MM.1S (cell line): ENCODE results near the gene XYLT1.

ENCODE experiments used
- DNase-seq: peaks from one replicate; pipeline ENCODE4 v3.0.0-alpha.2; 2015
- H2AFZ ChIP-seq: fragments of 300-600 bp; sonication (generic); 2 replicates; pipeline ENCODE4 v1.6.0; 2016; ENCODE audit warnings: antibody characterized with exemption, low read length
- H3F3A ChIP-seq: fragments of 300-600 bp; sonication (generic); 2 replicates; pipeline ENCODE4 v1.6.1; 2016; ENCODE audit warnings: mild to moderate bottlenecking, antibody characterized with exemption, low read length, moderate library complexity, mixed read lengths; ENCODE audit not compliant: insufficient read depth
- H3K27ac ChIP-seq: fragments of 300-600 bp; sonication (generic); 2 replicates; pipeline ENCODE4 v1.5.1; 2016; ENCODE audit warnings: mild to moderate bottlenecking, low read length
- H3K27me3 ChIP-seq: fragments of 300-600 bp; sonication (generic); replicated peaks from 2 replicates; pipeline ENCODE4 v1.6.0; 2016; ENCODE audit warnings: low read length; ENCODE audit not compliant: insufficient read depth
- H3K36me3 ChIP-seq: fragments of 300-600 bp; sonication (generic); replicated peaks from 2 replicates; pipeline ENCODE4 v1.6.1; 2016; ENCODE audit warnings: mild to moderate bottlenecking, low read length, mixed read lengths; ENCODE audit not compliant: insufficient read depth
- H3K4me1 ChIP-seq: fragments of 300-600 bp; sonication (generic); 2 replicates; pipeline ENCODE4 v1.6.1; 2016; ENCODE audit warnings: low read length, mixed read lengths
- H3K4me2 ChIP-seq: fragments of 300-600 bp; sonication (generic); 2 replicates; pipeline ENCODE4 v1.6.0; 2016; ENCODE audit warnings: low read depth, low read length
- H3K4me3 ChIP-seq: fragments of 300-600 bp; sonication (generic); 2 replicates; pipeline ENCODE4 v1.5.1; 2016; ENCODE audit warnings: low read length, mixed read lengths
- H3K79me2 ChIP-seq: fragments of 300-600 bp; sonication (generic); 2 replicates; pipeline ENCODE4 v1.6.1; 2016; ENCODE audit warnings: mixed run types, low read length, mixed read lengths
- H3K9ac ChIP-seq: fragments of 300-600 bp; sonication (generic); 2 replicates; pipeline ENCODE4 v1.6.1; 2016; ENCODE audit warnings: low read length, mixed read lengths
- H3K9me2 ChIP-seq: fragments of 300-600 bp; sonication (generic); replicated peaks from 2 replicates; pipeline ENCODE4 v1.6.1; 2016; ENCODE audit warnings: mild to moderate bottlenecking, low read length, mixed read lengths; ENCODE audit not compliant: insufficient read depth
- H3K9me3 ChIP-seq: fragments of 300-600 bp; sonication (generic); replicated peaks from 2 replicates; pipeline ENCODE4 v1.6.1; 2016; ENCODE audit warnings: mild to moderate bottlenecking, low read length, mixed read lengths; ENCODE audit not compliant: insufficient read depth
- H4K20me1 ChIP-seq: fragments of 300-600 bp; sonication (generic); 2 replicates; pipeline ENCODE4 v1.6.1; 2016; ENCODE audit warnings: mild to moderate bottlenecking, low read length, moderate library complexity, mixed read lengths; ENCODE audit not compliant: insufficient read depth
- EZH2 ChIP-seq: fragments of 300-600 bp; sonication (generic); optimal IDR thresholded peaks from 2 replicates; pipeline ENCODE3; 2017; ENCODE audit warnings: low read depth, mild to moderate bottlenecking, antibody characterized with exemption, low read length, mixed read lengths
- EZH2phosphoT487 ChIP-seq: fragments of 300-600 bp; sonication (generic); IDR thresholded peaks from 2 replicates; pipeline ENCODE4 v1.6.1; 2018; ENCODE audit warnings: antibody characterized with exemption, low read length
- TF ChIP-seq, protein P1 (sequence below): fragments of 300-600 bp; sonication (generic); IDR thresholded peaks from 2 replicates; pipeline ENCODE4 v1.5.1; 2016; ENCODE audit warnings: antibody characterized with exemption, low read length, mixed read lengths

Gene XYLT1

DNA sequence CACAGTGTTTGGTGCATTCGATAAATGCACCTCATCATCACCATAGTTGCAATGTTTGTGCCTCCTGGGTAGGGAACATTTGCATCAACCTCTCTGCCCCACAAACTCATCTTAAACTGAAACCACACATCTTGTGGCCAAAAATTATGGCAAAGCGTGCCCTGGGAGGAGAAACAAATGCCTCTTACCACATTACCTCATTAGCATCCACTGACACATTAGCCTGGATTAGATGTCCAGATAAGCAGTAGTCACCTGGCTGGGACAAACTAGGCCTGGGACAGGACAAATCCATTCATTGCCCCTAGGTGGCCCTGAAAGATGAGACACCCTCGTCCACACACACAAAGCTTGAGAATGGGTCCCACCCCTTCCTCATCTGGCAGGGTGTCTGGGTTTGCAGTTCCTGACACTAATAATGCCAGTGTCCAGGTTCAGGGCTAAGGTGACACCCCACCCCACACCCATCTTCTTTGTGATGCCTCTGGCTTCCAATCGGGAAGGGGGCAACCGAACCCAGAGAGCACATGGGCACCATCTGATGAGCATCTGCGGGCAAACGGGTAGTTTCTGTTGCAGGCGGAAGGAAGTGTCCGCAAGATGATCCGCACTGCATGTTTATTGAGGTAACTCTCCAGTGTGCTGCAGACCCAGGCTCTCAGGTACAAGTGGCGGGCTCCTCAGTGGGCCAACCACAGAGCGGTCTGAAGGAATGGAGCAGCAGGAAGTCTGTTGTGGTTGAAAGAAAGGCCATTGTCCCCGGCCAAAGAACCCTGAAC, 8.6 kb downstream of the XYLT1 start:
- Histone ChIP-seq H2AFZ (peak overlapping the region; percentile 4; the same call in 1 of the 2 replicates), H3K4me2 (peak overlapping the region; percentile 68), H3K27ac (peak overlapping the region; percentile 93), H3K9me2 (no peaks in the 10 kb centered on the region), H3K79me2 (peaks cover 89% of the 10 kb centered on the region), H3K4me3 (peak overlapping the region; percentile 35), H4K20me1 (no peaks in the 10 kb centered on the region), H3K9me3 (no peaks in the 10 kb centered on the region), H3K4me1 (peaks cover 38% of the 10 kb centered on the region), H3K27me3 (no peaks in the 10 kb centered on the region), H3K9ac (peak overlapping the region; percentile 58), H3F3A (peaks cover 22% of the 10 kb centered on the region), H3K36me3 (no peaks in the 10 kb centered on the region)
- peak; percentile 94 for DNase-seq
- TF ChIP-seq, protein P1, sequence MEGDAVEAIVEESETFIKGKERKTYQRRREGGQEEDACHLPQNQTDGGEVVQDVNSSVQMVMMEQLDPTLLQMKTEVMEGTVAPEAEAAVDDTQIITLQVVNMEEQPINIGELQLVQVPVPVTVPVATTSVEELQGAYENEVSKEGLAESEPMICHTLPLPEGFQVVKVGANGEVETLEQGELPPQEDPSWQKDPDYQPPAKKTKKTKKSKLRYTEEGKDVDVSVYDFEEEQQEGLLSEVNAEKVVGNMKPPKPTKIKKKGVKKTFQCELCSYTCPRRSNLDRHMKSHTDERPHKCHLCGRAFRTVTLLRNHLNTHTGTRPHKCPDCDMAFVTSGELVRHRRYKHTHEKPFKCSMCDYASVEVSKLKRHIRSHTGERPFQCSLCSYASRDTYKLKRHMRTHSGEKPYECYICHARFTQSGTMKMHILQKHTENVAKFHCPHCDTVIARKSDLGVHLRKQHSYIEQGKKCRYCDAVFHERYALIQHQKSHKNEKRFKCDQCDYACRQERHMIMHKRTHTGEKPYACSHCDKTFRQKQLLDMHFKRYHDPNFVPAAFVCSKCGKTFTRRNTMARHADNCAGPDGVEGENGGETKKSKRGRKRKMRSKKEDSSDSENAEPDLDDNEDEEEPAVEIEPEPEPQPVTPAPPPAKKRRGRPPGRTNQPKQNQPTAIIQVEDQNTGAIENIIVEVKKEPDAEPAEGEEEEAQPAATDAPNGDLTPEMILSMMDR, result peak; percentile 46
- no peak for TF ChIP-seq EZH2phosphoT487

DNA sequence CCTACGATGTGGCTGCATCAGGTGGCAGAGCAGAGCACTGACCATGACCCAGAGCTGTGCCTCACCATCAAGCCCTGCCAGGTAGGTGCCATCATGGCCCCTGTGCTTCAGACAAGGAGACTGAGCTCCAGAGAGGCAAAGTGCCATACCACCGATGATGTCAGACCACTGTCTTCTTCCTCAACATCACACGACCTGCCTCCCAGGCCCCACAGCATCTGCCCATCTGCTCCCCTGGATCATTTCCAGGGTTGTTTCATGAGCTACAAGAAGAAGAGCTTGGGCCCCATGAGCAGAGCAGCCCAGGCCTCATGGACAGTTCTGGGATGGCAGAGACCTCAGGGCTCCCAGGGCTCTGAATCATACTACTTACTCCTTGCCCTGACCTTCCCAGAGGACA, 9.9 kb downstream of the XYLT1 start:
- Histone ChIP-seq H3K4me1 (peaks cover 34% of the 10 kb centered on the region), H3K27me3 (no peaks in the 10 kb centered on the region), H3K4me2 (peak overlapping the region; percentile 68; the same call in 1 of the 2 replicates), H3K27ac (peak overlapping the region; percentile 93; the same call in 1 of the 2 replicates), H3K9me2 (no peaks in the 10 kb centered on the region), H4K20me1 (no peaks in the 10 kb centered on the region), H3K4me3 (no peak overlapping the region), H3K9ac (0 out of 2 replicates have a peak overlapping the region, but pooled peaks have one; percentile 16), H3K79me2 (peaks cover 89% of the 10 kb centered on the region), H3K9me3 (no peaks in the 10 kb centered on the region), H2AFZ (no peak overlapping the region), H3K36me3 (no peaks in the 10 kb centered on the region), H3F3A (peaks cover 22% of the 10 kb centered on the region)
- DNase-seq, result no peak
- TF ChIP-seq, protein P1, result no peak
- TF ChIP-seq EZH2 (no peak), EZH2phosphoT487 (no peak)

DNA sequence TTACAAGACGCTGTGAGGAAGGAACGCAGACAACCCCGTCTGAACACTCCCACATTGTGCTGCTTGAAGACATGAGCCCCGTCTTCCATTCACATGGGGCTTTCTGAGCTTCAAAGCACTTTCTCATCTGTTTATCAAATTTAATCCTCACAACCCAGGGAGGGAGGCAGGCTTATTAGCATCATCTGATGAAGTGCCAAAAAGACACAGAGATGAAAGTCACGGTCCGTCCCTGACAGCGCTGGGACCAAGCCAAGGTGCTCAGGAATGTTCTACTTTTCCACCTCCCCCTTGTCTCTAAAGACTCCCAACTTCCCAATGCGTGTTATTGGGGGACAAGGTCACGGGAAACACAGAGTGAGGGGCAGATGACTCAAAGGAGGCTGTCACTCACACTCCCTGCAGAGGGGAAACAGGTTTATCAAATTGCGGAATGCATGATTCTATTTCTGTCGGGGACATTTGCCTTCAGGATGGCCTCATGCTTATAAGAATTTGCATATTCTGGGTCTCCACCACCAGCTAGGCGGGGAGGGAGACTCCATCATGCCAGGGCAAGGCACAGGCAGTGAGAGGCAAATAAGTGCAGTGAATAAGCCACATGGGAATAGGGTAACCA, 10.7 kb downstream of the XYLT1 start:
- H3K27ac ChIP-seq, result no peak overlapping the region; the same call in 1 of the 2 replicates
- no peaks in the 10 kb centered on the region for H3K27me3 ChIP-seq
- DNase-seq, result no peak
- no peaks in the 10 kb centered on the region for H4K20me1 ChIP-seq
- H2AFZ ChIP-seq, result no peak overlapping the region
- TF ChIP-seq EZH2 (no peak), EZH2phosphoT487 (no peak)
- TF ChIP-seq, protein P1, result no peak
- no peaks in the 10 kb centered on the region for H3K36me3 ChIP-seq
- no peak overlapping the region for H3K4me2 ChIP-seq
- H3K4me1 ChIP-seq, result peaks cover 34% of the 10 kb centered on the region
- no peaks in the 10 kb centered on the region for H3K9me2 ChIP-seq
- H3K4me3 ChIP-seq, result no peak overlapping the region
- H3F3A ChIP-seq, result peaks cover 22% of the 10 kb centered on the region
- H3K9me3 ChIP-seq, result no peaks in the 10 kb centered on the region
- peaks cover 86% of the 10 kb centered on the region for H3K79me2 ChIP-seq
- H3K9ac ChIP-seq, result no peak overlapping the region
